Measurements from ENCODE around the gene CCS. TPM values are rescaled to one million over a fixed set of nuclear protein-coding genes. Genes with fewer than 3 reads are reported as not detected.

The CCS gene
- total RNA-seq, 1 donor from 2014 or later = 22.1 TPM

DNA sequence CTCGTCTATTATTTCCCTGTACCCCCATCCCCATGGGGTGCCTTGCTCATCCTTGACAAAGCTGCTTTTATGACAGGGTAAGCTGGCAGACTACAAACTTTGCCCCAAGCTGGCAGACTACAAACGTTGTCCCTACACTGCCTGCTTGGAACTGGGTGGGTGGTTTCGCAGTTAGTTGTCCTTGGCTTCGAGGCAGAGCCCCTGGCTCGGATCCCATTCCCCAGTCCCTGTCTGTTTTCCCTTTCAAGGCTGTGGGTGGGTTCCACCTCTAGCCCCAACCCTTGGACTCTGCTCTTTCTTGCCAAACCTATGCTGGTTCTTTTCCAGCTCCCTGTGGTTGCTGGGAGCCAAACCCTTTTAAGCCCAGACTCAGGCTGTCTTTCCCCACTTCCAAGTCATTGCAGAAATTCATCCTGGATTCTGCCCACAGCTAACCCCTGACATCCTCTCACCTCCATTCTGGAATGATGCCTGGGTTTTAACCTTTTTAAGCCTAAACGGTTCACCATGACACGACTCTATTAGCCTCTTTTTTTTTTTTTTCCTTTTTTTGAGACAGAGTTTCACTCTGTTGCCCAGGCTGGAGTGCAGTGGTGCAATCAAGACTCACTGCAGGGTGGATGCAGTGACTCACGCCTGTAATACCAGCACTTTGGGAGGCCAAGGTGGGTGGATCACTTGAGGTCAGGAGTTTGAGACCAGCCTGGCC, 14.3 kb downstream of the CCS start:
- no peak overlapping the region for H3K4me3 ChIP-seq (ENCODE audit: low read depth, low read length)
- DNase-seq (ENCODE audit: low read depth) = peak; percentile 37
- TF ChIP-seq, protein P1, sequence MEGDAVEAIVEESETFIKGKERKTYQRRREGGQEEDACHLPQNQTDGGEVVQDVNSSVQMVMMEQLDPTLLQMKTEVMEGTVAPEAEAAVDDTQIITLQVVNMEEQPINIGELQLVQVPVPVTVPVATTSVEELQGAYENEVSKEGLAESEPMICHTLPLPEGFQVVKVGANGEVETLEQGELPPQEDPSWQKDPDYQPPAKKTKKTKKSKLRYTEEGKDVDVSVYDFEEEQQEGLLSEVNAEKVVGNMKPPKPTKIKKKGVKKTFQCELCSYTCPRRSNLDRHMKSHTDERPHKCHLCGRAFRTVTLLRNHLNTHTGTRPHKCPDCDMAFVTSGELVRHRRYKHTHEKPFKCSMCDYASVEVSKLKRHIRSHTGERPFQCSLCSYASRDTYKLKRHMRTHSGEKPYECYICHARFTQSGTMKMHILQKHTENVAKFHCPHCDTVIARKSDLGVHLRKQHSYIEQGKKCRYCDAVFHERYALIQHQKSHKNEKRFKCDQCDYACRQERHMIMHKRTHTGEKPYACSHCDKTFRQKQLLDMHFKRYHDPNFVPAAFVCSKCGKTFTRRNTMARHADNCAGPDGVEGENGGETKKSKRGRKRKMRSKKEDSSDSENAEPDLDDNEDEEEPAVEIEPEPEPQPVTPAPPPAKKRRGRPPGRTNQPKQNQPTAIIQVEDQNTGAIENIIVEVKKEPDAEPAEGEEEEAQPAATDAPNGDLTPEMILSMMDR (conservative IDR thresholded peaks at IDR 0.05; ENCODE audit: low read depth, low read length) = no peak

DNA sequence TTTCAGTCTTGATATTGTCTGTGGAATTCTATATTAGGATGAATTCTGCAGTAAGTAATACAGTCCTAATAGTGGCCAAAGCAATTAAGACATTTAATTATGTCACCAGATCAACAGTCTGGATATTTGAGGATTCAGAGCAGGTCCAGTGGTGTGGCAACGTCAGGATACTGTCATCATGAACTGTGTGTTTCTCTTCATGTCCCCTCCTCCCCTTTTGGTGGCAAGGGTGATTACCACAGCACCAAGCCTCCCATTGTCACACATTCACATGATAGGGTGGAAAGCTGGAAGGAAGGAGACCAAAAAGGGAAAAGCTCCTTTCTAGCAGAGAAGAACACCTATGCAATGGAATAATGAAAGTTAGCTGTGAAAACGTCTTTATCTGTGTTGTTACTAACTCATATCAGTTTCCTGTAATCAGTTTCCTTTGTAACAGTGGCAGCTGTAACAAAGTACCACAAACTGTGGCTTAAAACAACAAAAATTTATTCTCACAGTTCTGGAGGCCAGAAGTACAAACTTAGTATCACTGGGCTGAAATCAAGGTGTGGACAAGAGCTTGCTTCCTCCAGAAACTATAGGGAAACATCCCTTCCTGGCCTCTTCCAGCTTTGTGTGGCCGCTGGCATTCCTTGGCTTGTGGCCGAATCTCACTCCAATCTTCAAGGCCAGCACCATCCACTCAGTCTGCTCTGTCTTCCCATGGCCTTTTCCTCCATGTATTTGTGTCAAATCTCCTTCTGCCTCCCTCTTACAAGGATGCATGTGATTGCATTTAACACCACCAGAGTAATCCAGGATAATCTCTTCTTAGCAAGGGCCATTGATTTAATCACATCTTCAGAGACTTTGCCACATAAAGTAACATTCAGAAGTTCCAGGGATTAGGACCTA, 17.0 kb downstream of the CCS start:
- DNase-seq (ENCODE audit: low read depth) = no peak
- no peak overlapping the region for H3K4me3 ChIP-seq (ENCODE audit: low read depth, low read length)
- TF ChIP-seq, protein P1 (conservative IDR thresholded peaks at IDR 0.05; ENCODE audit: low read depth, low read length) = no peak

DNA sequence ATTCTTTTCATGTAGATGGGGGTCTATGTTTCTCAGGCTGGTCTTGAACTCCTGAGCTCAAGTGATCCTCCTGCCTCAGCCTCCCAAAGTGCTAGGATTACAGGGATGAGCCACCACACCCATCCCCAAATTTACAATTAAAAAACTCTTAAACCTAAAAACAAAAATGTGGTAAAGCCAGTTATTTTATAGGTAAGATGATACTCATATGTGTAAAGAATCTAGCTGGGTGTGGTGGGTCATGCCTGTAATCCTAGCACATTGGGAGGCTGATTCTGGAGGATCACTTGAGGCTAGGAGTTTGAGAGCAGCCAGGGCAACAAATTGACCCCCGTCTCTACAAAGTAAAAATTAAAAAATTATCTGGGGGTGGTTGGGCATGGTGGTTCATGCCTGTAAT, 19.5 kb downstream of the CCS start:
- TF ChIP-seq, protein P1 (conservative IDR thresholded peaks at IDR 0.05; ENCODE audit: low read depth, low read length) = no peak
- H3K4me3 ChIP-seq (ENCODE audit: low read depth, low read length) = no peak overlapping the region
- DNase-seq (ENCODE audit: low read depth) = no peak

DNA sequence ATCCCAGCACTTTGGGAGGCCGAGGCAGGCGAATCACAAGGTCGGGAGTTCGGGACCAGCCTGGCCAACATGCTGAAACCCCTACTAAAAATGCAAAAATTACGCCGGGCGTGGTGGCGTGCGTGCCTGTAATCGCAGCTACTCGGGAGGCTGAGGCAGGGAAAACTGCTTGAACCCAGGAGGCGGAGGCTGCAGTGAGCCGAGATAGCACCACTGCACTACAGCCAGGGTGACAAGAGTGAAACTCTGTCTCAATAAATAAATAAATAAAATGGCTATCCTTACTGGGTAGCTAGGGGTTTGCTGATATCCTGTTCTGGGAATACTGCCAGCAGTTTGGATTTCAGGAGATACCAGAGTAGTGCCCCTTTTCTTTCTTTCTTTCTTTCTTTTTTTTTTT, 21.1 kb downstream of the CCS start:
- TF ChIP-seq, protein P1 (conservative IDR thresholded peaks at IDR 0.05; ENCODE audit: low read depth, low read length) = no peak
- no peak for DNase-seq (ENCODE audit: low read depth)
- no peak overlapping the region for H3K4me3 ChIP-seq (ENCODE audit: low read depth, low read length)

DNA sequence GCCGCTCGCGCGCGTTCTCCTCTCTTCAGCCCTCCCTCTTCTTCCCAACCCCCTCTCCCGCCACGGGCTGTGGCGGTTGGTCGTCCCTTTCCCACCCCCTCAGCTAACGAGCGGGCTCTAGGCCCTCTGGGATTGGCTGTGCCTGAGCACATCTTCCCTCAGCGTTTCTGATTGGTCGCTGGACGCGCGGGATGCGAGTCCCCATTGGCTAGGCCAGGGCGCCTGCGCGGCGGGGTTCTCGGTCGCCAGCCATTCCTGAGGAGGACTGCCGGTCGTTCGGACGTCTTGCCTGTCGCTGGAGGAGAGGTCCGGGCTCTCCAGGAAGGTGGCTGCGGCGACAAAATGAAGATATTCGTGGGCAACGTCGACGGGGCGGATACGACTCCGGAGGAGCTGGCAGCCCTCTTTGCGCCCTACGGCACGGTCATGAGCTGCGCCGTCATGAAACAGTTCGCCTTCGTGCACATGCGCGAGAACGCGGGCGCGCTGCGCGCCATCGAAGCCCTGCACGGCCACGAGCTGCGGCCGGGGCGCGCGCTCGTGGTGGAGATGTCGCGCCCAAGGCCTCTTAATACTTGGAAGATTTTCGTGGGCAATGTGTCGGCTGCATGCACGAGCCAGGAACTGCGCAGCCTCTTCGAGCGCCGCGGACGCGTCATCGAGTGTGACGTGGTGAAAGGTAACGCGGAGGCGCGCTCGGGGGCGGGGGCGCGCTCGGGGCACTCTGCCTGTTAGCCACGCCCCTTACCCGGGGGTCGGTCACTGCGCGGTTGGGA, 23.6 kb downstream of the CCS start, which contains the start of gene RBM14:
RBM14 (plus strand) TSS at position 252 of the 776 bp plus-strand sequence; CDS start at position 343, 91 bp downstream.
- TF ChIP-seq, protein P1 (conservative IDR thresholded peaks at IDR 0.05; ENCODE audit: low read depth, low read length) = no peak
- H3K4me3 ChIP-seq (ENCODE audit: low read depth, low read length) = peak within 1 kb of the TSS; percentile 68
- DNase-seq (ENCODE audit: low read depth) = peak; percentile 88

DNA sequence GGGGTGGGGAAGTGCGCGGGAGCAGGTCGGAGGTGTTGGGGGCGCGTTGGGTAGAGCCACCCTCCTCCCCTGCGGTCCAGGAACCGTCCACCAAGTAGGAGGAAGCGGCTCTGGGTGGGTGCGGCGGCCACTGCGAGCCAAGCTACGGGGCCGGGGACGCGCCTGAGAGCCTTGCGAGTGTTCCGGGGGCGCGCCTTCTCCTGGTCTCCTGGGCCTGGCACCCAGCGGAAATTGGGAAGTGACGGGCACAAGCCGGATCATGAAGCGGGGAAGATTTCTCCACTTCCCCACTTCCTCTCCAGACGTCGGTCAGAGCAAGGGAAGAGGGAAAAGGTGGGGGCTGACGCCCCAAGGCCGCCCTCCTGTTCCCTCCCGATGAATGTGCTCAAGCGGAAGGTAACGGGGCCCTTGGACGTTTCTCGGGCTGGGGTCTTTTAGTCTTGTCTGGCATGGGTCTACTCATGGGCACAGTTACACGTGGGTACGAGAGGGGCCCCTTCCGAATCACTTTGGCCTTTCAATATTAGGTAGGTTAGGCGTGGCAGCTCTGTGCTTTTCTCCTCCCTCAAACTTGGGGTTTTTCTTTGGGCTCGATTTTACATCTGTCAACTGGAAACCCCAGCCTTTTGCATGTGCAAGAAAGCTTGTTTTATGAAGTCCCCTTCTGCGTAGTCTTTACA, 24.3 kb downstream of the CCS start:
- TF ChIP-seq, protein P1 (conservative IDR thresholded peaks at IDR 0.05; ENCODE audit: low read depth, low read length) = no peak
- peak overlapping the region; percentile 68 for H3K4me3 ChIP-seq (ENCODE audit: low read depth, low read length)
- no peak for DNase-seq (ENCODE audit: low read depth)

All from epithelial cell of proximal tubule (primary cell).